Esophagus squamous epithelium (tissue), 4 donors: ENCODE results near the gene DCUN1D3.

Experiments
- POLR2A ChIP-seq, 4 donors: fragments of 450-650 bp; IDR thresholded peaks; one replicate each; pipeline ENCODE4 v1.6.1; 2017; ENCODE audit warnings: antibody characterized with exemption in 4 of 4, mild to moderate bottlenecking in 4 of 4, moderate library complexity in 3 of 4
- TF ChIP-seq, protein P1 (sequence below), 6 experiments: fragments of 450-650 bp in 4 of 6; fragments of 200-600 bp in 2 of 6; sonication (generic) in 2 of 6; IDR thresholded peaks; one replicate each; pipeline ENCODE4 v1.5.1; 2016 to 2019; ENCODE audit warnings: antibody characterized with exemption in 6 of 6, mild to moderate bottlenecking in 4 of 6, moderate library complexity in 4 of 6

DNA sequence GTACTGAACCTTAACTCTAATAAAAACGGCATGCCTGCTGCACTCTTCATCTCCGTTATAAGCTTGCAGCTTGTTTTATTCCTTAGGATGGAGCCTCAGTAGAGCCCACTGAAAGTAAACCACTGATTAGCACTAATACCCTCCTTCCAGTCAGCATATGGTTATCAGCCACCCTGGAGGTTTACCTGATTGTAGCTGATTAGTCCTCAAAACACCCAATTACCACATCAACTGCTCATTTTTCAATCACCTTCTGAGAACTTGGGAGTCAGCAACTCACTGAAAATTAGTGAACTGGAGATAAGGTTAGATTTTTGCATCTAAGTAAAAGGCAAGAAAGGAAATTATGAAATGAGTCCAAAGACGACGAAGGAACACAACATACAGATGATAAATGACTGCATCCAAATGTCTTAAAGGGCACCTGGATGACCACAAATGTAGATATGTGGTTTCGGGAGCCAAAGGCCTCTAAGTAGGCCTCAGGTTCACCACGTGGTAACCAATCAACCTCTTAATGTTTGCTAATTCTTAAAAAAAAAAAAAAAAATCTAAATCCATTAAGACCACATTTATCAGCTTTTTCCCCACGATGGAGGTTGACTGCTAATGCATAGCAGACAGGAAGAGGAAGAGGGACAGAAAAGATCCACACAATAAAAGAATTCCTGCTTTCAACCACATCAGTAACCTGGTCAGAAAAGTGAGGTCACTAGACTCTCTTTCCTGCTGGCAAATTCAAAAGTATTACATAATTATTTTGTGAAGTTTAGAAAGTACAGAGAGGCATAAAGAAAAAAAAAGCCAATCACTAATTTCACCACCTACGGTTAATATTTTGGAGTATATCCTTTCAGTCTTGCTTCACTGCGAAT is 28.0 kb downstream of the DCUN1D3 start:
- TF ChIP-seq, protein P1, sequence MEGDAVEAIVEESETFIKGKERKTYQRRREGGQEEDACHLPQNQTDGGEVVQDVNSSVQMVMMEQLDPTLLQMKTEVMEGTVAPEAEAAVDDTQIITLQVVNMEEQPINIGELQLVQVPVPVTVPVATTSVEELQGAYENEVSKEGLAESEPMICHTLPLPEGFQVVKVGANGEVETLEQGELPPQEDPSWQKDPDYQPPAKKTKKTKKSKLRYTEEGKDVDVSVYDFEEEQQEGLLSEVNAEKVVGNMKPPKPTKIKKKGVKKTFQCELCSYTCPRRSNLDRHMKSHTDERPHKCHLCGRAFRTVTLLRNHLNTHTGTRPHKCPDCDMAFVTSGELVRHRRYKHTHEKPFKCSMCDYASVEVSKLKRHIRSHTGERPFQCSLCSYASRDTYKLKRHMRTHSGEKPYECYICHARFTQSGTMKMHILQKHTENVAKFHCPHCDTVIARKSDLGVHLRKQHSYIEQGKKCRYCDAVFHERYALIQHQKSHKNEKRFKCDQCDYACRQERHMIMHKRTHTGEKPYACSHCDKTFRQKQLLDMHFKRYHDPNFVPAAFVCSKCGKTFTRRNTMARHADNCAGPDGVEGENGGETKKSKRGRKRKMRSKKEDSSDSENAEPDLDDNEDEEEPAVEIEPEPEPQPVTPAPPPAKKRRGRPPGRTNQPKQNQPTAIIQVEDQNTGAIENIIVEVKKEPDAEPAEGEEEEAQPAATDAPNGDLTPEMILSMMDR (IDR thresholded peaks at IDR 0.05) = no peak
- TF ChIP-seq POLR2A (IDR thresholded peaks at IDR 0.05) = no peak
